MCF 10A (cell line): ENCODE data around the gene DIAPH3. TPM values are rescaled to one million over a fixed set of nuclear protein-coding genes. Genes with fewer than 3 reads are reported as not detected.
A peak's percentile ranks its signal among the peaks of the same experiment; 100 is the strongest.

ENCODE experiments used
- BruUV-seq: library from RNA; stranded (reverse); fragments of 400-500 nt; replicated peaks from 2 replicates; lab custom pipeline; 2021; lab: Mats Ljungman, UMichigan
- CTCF ChIA-PET: fragments of 300-600 bp; sonication (Branson Sonifier 250); formaldehyde crosslinking; extraction: SDS; loops from one replicate; lab custom pipeline; 2021; ENCODE audit warnings: antibody characterized with exemption, inconsistent platforms; lab: Yijun Ruan, JAX
- POLR2A ChIA-PET: fragments of 300-600, 350-650 bp; sonication (Branson Sonifier 250); formaldehyde crosslinking; extraction: SDS; loops from one replicate; lab custom pipeline; 2020; ENCODE audit warnings: antibody characterized with exemption, inconsistent platforms; lab: Yijun Ruan, JAX
- DNase-seq: peaks from one replicate; pipeline ENCODE4 v3.0.0-alpha.2; 2018; ENCODE audit not compliant: unreplicated experiment
- H3K27ac Mint-ChIP-seq: one replicate; pipeline ENCODE4 v1.8.0; 2022; ENCODE audit warnings: mild to moderate bottlenecking, low read depth, mixed read lengths; ENCODE audit not compliant: unreplicated experiment
- H3K27me3 Mint-ChIP-seq: one replicate; pipeline ENCODE4 v1.8.0; 2022; ENCODE audit warnings: mixed read lengths; ENCODE audit not compliant: insufficient read depth, unreplicated experiment
- H3K36me3 Mint-ChIP-seq: one replicate; pipeline ENCODE4 v1.8.0; 2022; ENCODE audit warnings: mild to moderate bottlenecking, moderate library complexity, mixed read lengths; ENCODE audit not compliant: insufficient read depth, unreplicated experiment
- H3K4me1 Mint-ChIP-seq: one replicate; pipeline ENCODE4 v1.8.0; 2022; ENCODE audit warnings: mixed read lengths; ENCODE audit not compliant: insufficient read depth, unreplicated experiment
- H3K4me3 Mint-ChIP-seq: one replicate; pipeline ENCODE4 v1.8.0; 2022; ENCODE audit warnings: mild to moderate bottlenecking, moderate library complexity, mixed read lengths; ENCODE audit not compliant: unreplicated experiment
- H3K9me3 Mint-ChIP-seq: one replicate; pipeline ENCODE4 v1.8.0; 2022; ENCODE audit warnings: mixed read lengths; ENCODE audit not compliant: unreplicated experiment
- intact Hi-C: fragments of 100-400 bp; cut with micrococcal nuclease; formaldehyde crosslinking; loops from 2 replicates; pipeline ENCODE4 v1.14.1; 2022
- total RNA-seq: library from RNA; stranded (reverse); gene quantifications from 2 replicates; pipeline ENCODE4 v1.2.3, GENCODE V29; 2022
- TF ChIP-seq, protein P1 (sequence below): fragments of 200-600 bp; IDR thresholded peaks from one replicate; pipeline ENCODE4 v1.8.0; 2022; ENCODE audit warnings: antibody characterized with exemption, mild to moderate bottlenecking; ENCODE audit not compliant: unreplicated experiment

DIAPH3 gene
- total RNA-seq, 1 experiment from 2014 or later = 34.7 TPM

DNA sequence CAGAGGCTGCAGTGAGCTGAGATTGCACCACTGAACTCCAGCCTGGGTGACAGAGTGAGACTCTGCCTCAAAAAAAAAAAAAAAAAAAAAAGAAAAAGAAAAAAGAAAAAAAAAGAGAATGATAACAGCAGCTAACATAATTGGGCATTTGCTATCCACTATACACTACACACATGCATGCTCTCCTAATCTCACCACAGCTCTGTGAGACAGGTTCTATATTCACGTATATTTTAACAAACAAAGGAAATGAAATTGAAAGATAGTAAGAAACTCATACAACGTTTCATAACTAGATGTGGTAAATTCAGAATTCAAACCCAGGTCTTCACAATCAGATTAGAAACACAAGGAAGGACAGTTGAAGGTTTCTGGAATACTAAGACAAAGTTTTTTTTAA is 265.7 kb downstream of the DIAPH3 start:
- Mint-ChIP-seq H3K4me3 (no peak overlapping the region), H3K27ac (no peak overlapping the region), H3K36me3 (no peaks in the 10 kb centered on the region), H3K4me1 (no peaks in the 10 kb centered on the region), H3K27me3 (no peaks in the 10 kb centered on the region), H3K9me3 (no peaks in the 10 kb centered on the region)
- POLR2A ChIA-PET = no interaction called here
- BruUV-seq = no TSS peak
- intact Hi-C loops = no loop called here
- no peak for DNase-seq
- TF ChIP-seq, protein P1, sequence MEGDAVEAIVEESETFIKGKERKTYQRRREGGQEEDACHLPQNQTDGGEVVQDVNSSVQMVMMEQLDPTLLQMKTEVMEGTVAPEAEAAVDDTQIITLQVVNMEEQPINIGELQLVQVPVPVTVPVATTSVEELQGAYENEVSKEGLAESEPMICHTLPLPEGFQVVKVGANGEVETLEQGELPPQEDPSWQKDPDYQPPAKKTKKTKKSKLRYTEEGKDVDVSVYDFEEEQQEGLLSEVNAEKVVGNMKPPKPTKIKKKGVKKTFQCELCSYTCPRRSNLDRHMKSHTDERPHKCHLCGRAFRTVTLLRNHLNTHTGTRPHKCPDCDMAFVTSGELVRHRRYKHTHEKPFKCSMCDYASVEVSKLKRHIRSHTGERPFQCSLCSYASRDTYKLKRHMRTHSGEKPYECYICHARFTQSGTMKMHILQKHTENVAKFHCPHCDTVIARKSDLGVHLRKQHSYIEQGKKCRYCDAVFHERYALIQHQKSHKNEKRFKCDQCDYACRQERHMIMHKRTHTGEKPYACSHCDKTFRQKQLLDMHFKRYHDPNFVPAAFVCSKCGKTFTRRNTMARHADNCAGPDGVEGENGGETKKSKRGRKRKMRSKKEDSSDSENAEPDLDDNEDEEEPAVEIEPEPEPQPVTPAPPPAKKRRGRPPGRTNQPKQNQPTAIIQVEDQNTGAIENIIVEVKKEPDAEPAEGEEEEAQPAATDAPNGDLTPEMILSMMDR = no peak
- CTCF ChIA-PET = interaction anchor here (0.6 to 1.8 kb wide), 4 partner anchors 9 to 218 kb away, joined by 3 to 8 read pairs (median 4); no protein-coding TSS in a partner anchor

DNA sequence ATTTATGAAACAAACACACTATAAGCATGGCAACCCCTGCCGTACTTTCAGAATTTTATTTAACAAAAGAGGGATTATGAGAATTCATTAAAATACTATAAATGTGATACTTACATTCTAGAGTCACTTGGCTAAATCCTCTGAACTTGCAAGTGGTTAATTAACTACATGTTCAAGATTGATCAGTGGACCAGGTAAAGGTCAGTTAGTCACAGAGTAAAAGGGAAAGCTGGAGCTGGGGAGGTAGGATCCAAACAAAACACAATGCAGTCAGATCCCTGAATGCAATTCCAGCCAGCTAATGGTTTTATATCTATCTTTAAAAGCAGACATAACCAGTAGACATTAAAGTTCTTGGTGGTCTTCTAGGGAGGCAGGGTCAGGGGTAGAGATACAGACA is 270.5 kb downstream of the DIAPH3 start:
- intact Hi-C loops = no loop called here
- TF ChIP-seq, protein P1 = no peak
- CTCF ChIA-PET = no interaction called here

DNA sequence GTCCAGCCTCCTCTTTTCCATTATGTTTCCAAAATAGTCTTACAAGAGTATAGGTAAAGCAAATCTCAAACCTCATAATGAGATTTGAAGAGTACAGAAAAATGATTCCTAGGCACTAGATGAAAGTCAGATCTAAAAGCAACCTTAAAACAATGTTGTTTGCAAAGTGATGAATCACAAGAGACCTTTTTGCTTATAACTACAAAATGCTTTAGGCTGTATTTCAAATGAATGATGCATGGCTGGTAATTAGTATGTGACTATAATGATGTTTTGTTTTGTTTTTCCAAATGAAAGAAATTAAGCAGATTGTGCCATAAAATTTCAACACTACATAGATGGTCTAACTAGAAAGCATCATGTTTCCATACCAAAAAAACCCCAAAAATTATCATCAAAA is 272.7 kb downstream of the DIAPH3 start:
- BruUV-seq = no TSS peak
- Mint-ChIP-seq H3K27ac (no peak overlapping the region), H3K4me1 (no peaks in the 10 kb centered on the region), H3K9me3 (no peaks in the 10 kb centered on the region), H3K36me3 (peaks cover 11% of the 10 kb centered on the region), H3K4me3 (no peak overlapping the region), H3K27me3 (no peaks in the 10 kb centered on the region)
- DNase-seq = no peak
- intact Hi-C loops = no loop called here
- CTCF ChIA-PET = interaction anchor here (2.0 kb wide), 1 partner anchor 15 kb away, joined by 8 read pairs; no protein-coding TSS in a partner anchor
- TF ChIP-seq, protein P1 = no peak
- POLR2A ChIA-PET = no interaction called here

More for the DNA sequence above, 270.5 kb downstream of the DIAPH3 start:
- H3K27ac Mint-ChIP-seq = peak overlapping the region; percentile 46
- no peaks in the 10 kb centered on the region for H3K27me3 Mint-ChIP-seq
- POLR2A ChIA-PET = interaction anchor here (1.9 kb wide), 1 partner anchor 19 kb away, joined by 4 read pairs; no protein-coding TSS in a partner anchor
- H3K9me3 Mint-ChIP-seq = no peaks in the 10 kb centered on the region
- H3K4me3 Mint-ChIP-seq = no peak overlapping the region
- no peak for DNase-seq
- peaks cover 6% of the 10 kb centered on the region for H3K36me3 Mint-ChIP-seq
- H3K4me1 Mint-ChIP-seq = no peaks in the 10 kb centered on the region
- no TSS peak for BruUV-seq

DNA sequence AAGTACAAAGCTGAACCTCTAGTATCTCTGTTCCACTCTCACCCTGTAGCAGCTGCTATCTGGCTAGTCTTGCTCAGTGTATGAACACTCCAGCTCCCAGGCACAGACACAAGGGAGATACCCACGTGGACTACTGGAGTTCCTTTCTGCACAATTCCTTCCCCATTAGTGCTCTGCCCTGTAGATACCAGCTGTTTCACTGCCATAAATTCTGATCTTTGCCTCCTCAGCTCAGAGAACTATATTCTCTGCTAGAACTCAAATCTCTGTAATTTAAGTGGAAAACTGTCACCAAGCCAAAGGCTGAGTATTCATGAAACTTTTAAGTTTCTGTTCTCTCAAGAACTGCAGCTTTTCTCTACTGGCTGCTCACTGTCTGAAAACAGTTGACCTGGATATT is 273.7 kb downstream of the DIAPH3 start:
- H3K4me3 Mint-ChIP-seq = no peak overlapping the region
- TF ChIP-seq, protein P1 = no peak
- H3K9me3 Mint-ChIP-seq = no peaks in the 10 kb centered on the region
- intact Hi-C loops = no loop called here
- H3K27ac Mint-ChIP-seq = no peak overlapping the region
- H3K27me3 Mint-ChIP-seq = no peaks in the 10 kb centered on the region
- ChIA-PET CTCF (interaction anchor here (0.6 to 2.0 kb wide), 5 partner anchors 16 to 446 kb away, joined by 3 to 8 read pairs (median 5); no protein-coding TSS in a partner anchor), POLR2A (no interaction called here)
- no peak for DNase-seq
- H3K4me1 Mint-ChIP-seq = no peaks in the 10 kb centered on the region
- BruUV-seq = no TSS peak
- peaks cover 11% of the 10 kb centered on the region for H3K36me3 Mint-ChIP-seq
